Mucosa of descending colon (tissue), 3 donors: ENCODE measurements around the gene TTLL7. TPM values are rescaled to one million over a fixed set of nuclear protein-coding genes. Genes with fewer than 3 reads are reported as not detected.

Experiments used
- ATAC-seq: fragments of 200-7000 bp; cut with Tn5 transposase; one replicate; pipeline ENCODE4 v1.9.1; 2020; ENCODE audit warnings: mild to moderate bottlenecking, moderate library complexity
- DNase-seq, 3 donors: peaks; one replicate each; pipeline ENCODE4 v3.0.0-alpha.2; 2020
- H3K36me3 ChIP-seq: fragments of 200-600 bp; one replicate; pipeline ENCODE4 v1.8.0; 2021; ENCODE audit warnings: low read depth, mild to moderate bottlenecking
- H3K4me1 ChIP-seq: fragments of 200-600 bp; one replicate; pipeline ENCODE4 v1.8.0; 2021; ENCODE audit warnings: low read depth, mild to moderate bottlenecking
- H3K4me3 ChIP-seq: fragments of 200-600 bp; one replicate; pipeline ENCODE4 v1.8.0; 2021; ENCODE audit warnings: mild to moderate bottlenecking
- H3K9me3 ChIP-seq: fragments of 200-600 bp; one replicate; pipeline ENCODE4 v1.8.0; 2021; ENCODE audit warnings: mild to moderate bottlenecking
- CTCF ChIP-seq: fragments of 200-600 bp; IDR thresholded peaks from one replicate; pipeline ENCODE4 v1.8.0; 2022; ENCODE audit warnings: antibody characterized with exemption, mild to moderate bottlenecking
- intact Hi-C, 2 donors: fragments of 100-400 bp; cut with DNase I in 1 of 2; cut with micrococcal nuclease in 1 of 2; formaldehyde crosslinking; loops; one replicate each; pipeline versions ENCODE4 v1.11.0 to v1.11.1; 2022; cut with DNase I, micrococcal nuclease
- long read RNA-seq, 2 donors: library from polyadenylated mRNA; unstranded; transcript quantifications; one replicate each; pipeline ENCODE4 v2.0.0, GENCODE V29; 2019 to 2021
- total RNA-seq, 3 donors: library from RNA; stranded (reverse); fragmentation: NEBNext Ultra II Directional in 2 of 3; extraction: Animal tissue kit (Norgen Biotek cat#: 25700) in 2 of 3; gene quantifications; one replicate each; pipeline versions ENCODE4 v1.2.1 to v1.2.4, GENCODE V29; 2021 to 2023
- donor health status: DM: no; HTN: no; CAD: no; lungs with moderate emphysema.
- donor health status: DM: no; HTN: no; CAD: no.
- donor health status: DM: no; HTN: yes; CAD: no.

The TTLL7 gene
- 10 to 100 TPM in 1 of 3 donors, 1 to 10 TPM in 2; 3.3 to 21.0 (median 3.8) TPM for total RNA-seq
- long read RNA-seq, donor 1, full-length matches to known transcripts: 2 of 11 reads
- long read RNA-seq, donor 1, partial matches to known transcripts: 4 of 11 reads
- long read RNA-seq, donor 1, other reads (novel, unspliced or antisense): 5 of 11 reads
- long read RNA-seq, donor 2: 0 reads

- intact Hi-C loops: no loop called here
- Histone ChIP-seq H3K4me1 (no peaks in the 10 kb centered on the region), H3K4me3 (peak within 1 kb of the TSS; percentile 38), H3K9me3 (no peaks in the 10 kb centered on the region), H3K36me3 (no peaks in the 10 kb centered on the region)
- peak; percentile 97 for ATAC-seq
- no peak for TF ChIP-seq CTCF
- DNase-seq: peak; percentile 80 to 88 (median 80)
Measured at GRCh38 chr1:83998498-83999315, at the start of gene TTLL7. TTLL7 (minus strand) TSS chr1:83999132; CDS start chr1:83952211, 46,921 bp downstream.

- H3K36me3 ChIP-seq: no peaks in the 10 kb centered on the region
- no peak overlapping the region for H3K4me3 ChIP-seq
- intact Hi-C loops: no loop called here
- no peak for TF ChIP-seq CTCF
- no peaks in the 10 kb centered on the region for H3K9me3 ChIP-seq
- ATAC-seq: no peak
- H3K4me1 ChIP-seq: no peaks in the 10 kb centered on the region
- DNase-seq: no peak
Measured at GRCh38 chr1:84042461-84042860, 43.5 kb upstream of the TTLL7 start.

- TF ChIP-seq CTCF: no peak
- DNase-seq (no peak), ATAC-seq (no peak)
- intact Hi-C loops: no loop called here
- Histone ChIP-seq H3K36me3 (no peaks in the 10 kb centered on the region), H3K4me3 (no peak overlapping the region), H3K4me1 (no peaks in the 10 kb centered on the region), H3K9me3 (no peaks in the 10 kb centered on the region)
Measured at GRCh38 chr1:84037758-84038611, 39.1 kb upstream of the TTLL7 start.

- no peaks in the 10 kb centered on the region for H3K36me3 ChIP-seq
- peak; percentile 21 for ATAC-seq
- no peak for TF ChIP-seq CTCF
- no peak for DNase-seq
- no peaks in the 10 kb centered on the region for H3K4me1 ChIP-seq
- intact Hi-C loops: no loop called here
- H3K4me3 ChIP-seq: no peak overlapping the region
- no peaks in the 10 kb centered on the region for H3K9me3 ChIP-seq
Measured at GRCh38 chr1:84031802-84032327, 32.9 kb upstream of the TTLL7 start.

GRCh38 chr1:84027368-84027767 lies 28.4 kb upstream of the TTLL7 start:
- Histone ChIP-seq H3K4me3 (no peak overlapping the region), H3K9me3 (no peaks in the 10 kb centered on the region), H3K4me1 (no peaks in the 10 kb centered on the region), H3K36me3 (no peaks in the 10 kb centered on the region)
- no peak for DNase-seq
- no peak for TF ChIP-seq CTCF
- intact Hi-C loops: no loop called here
- ATAC-seq: no peak
